ENCODE results near the gene MYL9. TPM values are rescaled to one million over a fixed set of nuclear protein-coding genes. Genes with fewer than 3 reads are reported as not detected.

Gene MYL9
- total RNA-seq, 1 donor from 2014 or later, result 717 TPM

GRCh38 chr20:36496707-36497669, 44.3 kb upstream of the MYL9 start:
- Histone ChIP-seq H3K4me3 (no peak overlapping the region), H3K4me1 (peaks cover 31 to 43% of the 10 kb centered on the region in 2 donors), H3K36me3 (peaks cover 53 to 65% of the 10 kb centered on the region in 2 donors), H3K27me3 (no peaks in the 10 kb centered on the region), H3K9me3 (no peaks in the 10 kb centered on the region), H3K27ac (peak overlapping the region; percentile 58 to 65)
- intact Hi-C loops (cut with DNase I), result no loop called here
- DNase-seq (ENCODE audit: low spot score in 2 of 2), result no peak
- no peak for TF ChIP-seq CTCF (IDR thresholded peaks at IDR 0.05)

- Histone ChIP-seq H3K9me3 (no peaks in the 10 kb centered on the region), H3K4me3 (no peak overlapping the region), H3K27ac (peak overlapping the region; percentile 58 to 65), H3K4me1 (peaks cover 25 to 36% of the 10 kb centered on the region in 2 donors), H3K27me3 (no peaks in the 10 kb centered on the region), H3K36me3 (peaks cover 56 to 68% of the 10 kb centered on the region in 2 donors)
- intact Hi-C loops (cut with DNase I), result no loop called here
- DNase-seq (ENCODE audit: low spot score in 2 of 2), result no peak
- no peak for TF ChIP-seq CTCF (IDR thresholded peaks at IDR 0.05)
Measured at GRCh38 chr20:36497856-36498255, 43.5 kb upstream of the MYL9 start.

- TF ChIP-seq CTCF (IDR thresholded peaks at IDR 0.05), result no peak
- intact Hi-C loops (cut with DNase I), result no loop called here
- H3K27ac ChIP-seq, result peak overlapping the region; percentile 58 to 65
- H3K27me3 ChIP-seq, result no peaks in the 10 kb centered on the region
- H3K4me3 ChIP-seq, result no peak overlapping the region
- peaks cover 17 to 29% of the 10 kb centered on the region in 2 donors for H3K4me1 ChIP-seq
- no peak for DNase-seq (ENCODE audit: low spot score in 2 of 2)
- H3K9me3 ChIP-seq, result no peaks in the 10 kb centered on the region
- peaks cover 56 to 70% of the 10 kb centered on the region in 2 donors for H3K36me3 ChIP-seq
Measured at GRCh38 chr20:36498386-36499179, 42.7 kb upstream of the MYL9 start.

- DNase-seq (ENCODE audit: low spot score in 2 of 2), result no peak
- no peak overlapping the region for H3K4me3 ChIP-seq
- peak overlapping the region; percentile 65 for H3K27ac ChIP-seq
- no peaks in the 10 kb centered on the region for H3K9me3 ChIP-seq
- H3K4me1 ChIP-seq, result peaks cover 13 to 22% of the 10 kb centered on the region in 2 donors
- TF ChIP-seq CTCF (IDR thresholded peaks at IDR 0.05), result no peak
- H3K27me3 ChIP-seq, result no peaks in the 10 kb centered on the region
- peaks cover 59 to 76% of the 10 kb centered on the region in 2 donors for H3K36me3 ChIP-seq
- intact Hi-C loops (cut with DNase I), result no loop called here
Measured at GRCh38 chr20:36499211-36499610, 42.1 kb upstream of the MYL9 start.

GRCh38 chr20:36499723-36500501, 41.4 kb upstream of the MYL9 start:
- peaks cover 66 to 83% of the 10 kb centered on the region in 2 donors for H3K36me3 ChIP-seq
- H3K27me3 ChIP-seq, result no peaks in the 10 kb centered on the region
- H3K4me3 ChIP-seq, result no peak overlapping the region
- no peak for TF ChIP-seq CTCF (IDR thresholded peaks at IDR 0.05)
- intact Hi-C loops (cut with DNase I), result no loop called here
- DNase-seq (ENCODE audit: low spot score in 2 of 2), result no peak
- H3K27ac ChIP-seq, result peak overlapping the region; percentile 65
- H3K4me1 ChIP-seq, result peaks cover 13 to 22% of the 10 kb centered on the region in 2 donors
- H3K9me3 ChIP-seq, result no peaks in the 10 kb centered on the region
